PC-3 (cell line): ENCODE data around the gene HOXD10. TPM values are rescaled to one million over a fixed set of nuclear protein-coding genes. Genes with fewer than 3 reads are reported as not detected.

ENCODE experiments used
- ATAC-seq: fragments of 200-7000 bp; cut with Tn5 transposase; 2 replicates; pipeline ENCODE4 v1.9.1; 2020; ENCODE audit warnings: mild to moderate bottlenecking, moderate library complexity
- BruUV-seq: library from RNA; stranded (reverse); fragments of 400-500 nt; replicated peaks from 2 replicates; lab custom pipeline; 2021; lab: Mats Ljungman, UMichigan
- CTCF ChIA-PET: fragments of 300-600 bp; sonication (Branson Sonifier 250); formaldehyde crosslinking; loops from one replicate; lab custom pipeline; 2022; ENCODE audit warnings: antibody characterized with exemption; lab: Charles Lee
- POLR2A ChIA-PET: fragments of 300-600 bp; sonication (Branson Sonifier 250); formaldehyde crosslinking; loops from one replicate; lab custom pipeline; 2022; ENCODE audit warnings: antibody characterized with exemption; ENCODE audit not compliant: unreplicated experiment; lab: Charles Lee
- DNase-seq: peaks from one replicate; pipeline ENCODE4 v3.0.0-alpha.2; 2015
- H2AFZ ChIP-seq: fragments of 300-600 bp; sonication (generic); 2 replicates; pipeline ENCODE4 v1.6.0; 2016; ENCODE audit warnings: antibody characterized with exemption, low read length
- H3F3A ChIP-seq: fragments of 300-600 bp; sonication (generic); one replicate; pipeline ENCODE4 v1.6.0; 2017; ENCODE audit warnings: antibody characterized with exemption, low read length, control low read depth, mild to moderate bottlenecking; ENCODE audit not compliant: unreplicated experiment
- H3K27ac ChIP-seq: fragments of 300-600 bp; sonication (generic); 2 replicates; pipeline ENCODE4 v1.5.1; 2016; ENCODE audit warnings: mild to moderate bottlenecking, low read length
- H3K27me3 ChIP-seq: fragments of 300-600 bp; sonication (generic); 2 replicates; pipeline ENCODE4 v1.6.1; 2016; ENCODE audit warnings: low read length, mixed read lengths
- H3K36me3 ChIP-seq: fragments of 300-600 bp; sonication (generic); 2 replicates; pipeline ENCODE4 v1.6.1; 2016; ENCODE audit warnings: low read depth, mixed run types, low read length, mixed read lengths
- H3K4me1 ChIP-seq: fragments of 300-600 bp; sonication (generic); 2 replicates; pipeline ENCODE4 v1.5.1; 2016; ENCODE audit warnings: low read length; ENCODE audit not compliant: insufficient read depth
- H3K4me2 ChIP-seq: fragments of 300-600 bp; sonication (generic); 2 replicates; pipeline ENCODE4 v1.6.0; 2016; ENCODE audit warnings: low read length
- H3K4me3 ChIP-seq: fragments of 300-600 bp; sonication (generic); 2 replicates; pipeline ENCODE4 v1.5.1; 2016; ENCODE audit warnings: mild to moderate bottlenecking, low read length, mixed read lengths
- H3K79me2 ChIP-seq: fragments of 300-600 bp; sonication (generic); 2 replicates; pipeline ENCODE4 v1.6.1; 2017; ENCODE audit warnings: low read length, mixed read lengths
- H3K9ac ChIP-seq: fragments of 300-600 bp; sonication (generic); 2 replicates; pipeline ENCODE4 v1.6.0; 2016; ENCODE audit warnings: mild to moderate bottlenecking, low read length
- H3K9me2 ChIP-seq: fragments of 300-600 bp; sonication (generic); replicated peaks from 2 replicates; pipeline ENCODE4 v1.6.1; 2016; ENCODE audit warnings: mixed run types, low read length, mixed read lengths
- H3K9me3 ChIP-seq: fragments of 300-600 bp; sonication (generic); 2 replicates; pipeline ENCODE4 v1.6.1; 2016; ENCODE audit warnings: low read length, mixed read lengths
- H4K20me1 ChIP-seq: fragments of 300-600 bp; sonication (generic); 2 replicates; pipeline ENCODE4 v1.6.1; 2016; ENCODE audit warnings: low read length, mixed read lengths
- CTCF ChIP-seq: fragments of 300-600 bp; sonication (generic); conservative IDR thresholded peaks from 2 replicates; pipeline ENCODE4 v1.5.1; 2017; ENCODE audit warnings: antibody characterized with exemption, low read depth, mild to moderate bottlenecking, low read length
- EZH2 ChIP-seq: fragments of 300-600 bp; sonication (generic); IDR thresholded peaks from one replicate; pipeline ENCODE4 v1.6.1; 2017; ENCODE audit warnings: antibody characterized with exemption, mild to moderate bottlenecking, low read length; ENCODE audit not compliant: unreplicated experiment
- EZH2phosphoT487 ChIP-seq: fragments of 300-600 bp; sonication (generic); IDR thresholded peaks from 2 replicates; pipeline ENCODE4 v1.6.1; 2018; ENCODE audit warnings: mild to moderate bottlenecking, antibody characterized with exemption, low read length, borderline replicate concordance
- intact Hi-C: fragments of 100-400 bp; cut with micrococcal nuclease; formaldehyde crosslinking; loops from 2 replicates; pipeline ENCODE4 v1.9.0; 2023
- total RNA-seq: library from RNA; depleted of rRNA; stranded (reverse); fragments of >200 nt; gene quantifications from 2 replicates; pipeline ENCODE4 v1.2.3, GENCODE V29; 2014

The HOXD10 gene
- total RNA-seq, 1 experiment from 2014 or later, result not detected

- H3K4me1 ChIP-seq, result no peaks in the 10 kb centered on the region
- TF ChIP-seq CTCF (no peak), EZH2 (no peak), EZH2phosphoT487 (no peak)
- no peak overlapping the region for H2AFZ ChIP-seq
- no peaks in the 10 kb centered on the region for H3K27me3 ChIP-seq
- H3K9ac ChIP-seq, result no peak overlapping the region
- no peaks in the 10 kb centered on the region for H3K79me2 ChIP-seq
- no peaks in the 10 kb centered on the region for H3K9me3 ChIP-seq
- BruUV-seq, result no TSS peak
- DNase-seq (no peak), ATAC-seq (no peak)
- intact Hi-C loops, result no loop called here
- H3F3A ChIP-seq, result no peaks in the 10 kb centered on the region
- no peak overlapping the region for H3K4me2 ChIP-seq
- no peaks in the 10 kb centered on the region for H3K36me3 ChIP-seq
- H3K9me2 ChIP-seq, result no peaks in the 10 kb centered on the region
- no peak overlapping the region for H3K4me3 ChIP-seq
- ChIA-PET CTCF (interaction anchor here (0.5 kb wide), 1 partner anchor 490 kb away, joined by 3 read pairs; no protein-coding TSS in a partner anchor), POLR2A (no interaction called here)
- H3K27ac ChIP-seq, result no peak overlapping the region
- H4K20me1 ChIP-seq, result no peaks in the 10 kb centered on the region
Observed at GRCh38 chr2:176162911-176163671, 46.5 kb downstream of the HOXD10 start.

GRCh38 chr2:176163672-176164056 lies 47.1 kb downstream of the HOXD10 start:
- no peaks in the 10 kb centered on the region for H3F3A ChIP-seq
- no peak for ATAC-seq
- no peaks in the 10 kb centered on the region for H3K9me3 ChIP-seq
- CTCF ChIA-PET, result no interaction called here
- H3K79me2 ChIP-seq, result no peaks in the 10 kb centered on the region
- DNase-seq, result no peak
- no TSS peak for BruUV-seq
- no peak overlapping the region for H3K27ac ChIP-seq
- H4K20me1 ChIP-seq, result no peaks in the 10 kb centered on the region
- no peak overlapping the region for H3K9ac ChIP-seq
- H3K27me3 ChIP-seq, result no peaks in the 10 kb centered on the region
- H3K9me2 ChIP-seq, result no peaks in the 10 kb centered on the region
- intact Hi-C loops, result no loop called here
- no peak overlapping the region for H3K4me2 ChIP-seq
- POLR2A ChIA-PET, result no interaction called here
- H3K4me3 ChIP-seq, result no peak overlapping the region
- H2AFZ ChIP-seq, result no peak overlapping the region
- no peaks in the 10 kb centered on the region for H3K36me3 ChIP-seq
- TF ChIP-seq EZH2 (no peak), EZH2phosphoT487 (no peak), CTCF (no peak)
- H3K4me1 ChIP-seq, result no peaks in the 10 kb centered on the region

GRCh38 chr2:176164201-176164600 lies 47.6 kb downstream of the HOXD10 start:
- TF ChIP-seq CTCF, result no peak
- no peak for TF ChIP-seq EZH2phosphoT487
- H3K36me3 ChIP-seq, result no peaks in the 10 kb centered on the region
- no peak for DNase-seq
- no peaks in the 10 kb centered on the region for H3F3A ChIP-seq
- no peak overlapping the region for H3K4me2 ChIP-seq
- no peaks in the 10 kb centered on the region for H4K20me1 ChIP-seq
- ATAC-seq, result no peak
- H2AFZ ChIP-seq, result no peak overlapping the region
- H3K27me3 ChIP-seq, result no peaks in the 10 kb centered on the region
- H3K79me2 ChIP-seq, result no peaks in the 10 kb centered on the region
- no TSS peak for BruUV-seq
- no peaks in the 10 kb centered on the region for H3K9me3 ChIP-seq
- intact Hi-C loops, result no loop called here
- ChIA-PET CTCF (no interaction called here), POLR2A (no interaction called here)
- H3K9me2 ChIP-seq, result no peaks in the 10 kb centered on the region
- H3K4me3 ChIP-seq, result no peak overlapping the region
- H3K27ac ChIP-seq, result no peak overlapping the region
- H3K4me1 ChIP-seq, result no peaks in the 10 kb centered on the region
- H3K9ac ChIP-seq, result no peak overlapping the region
